22Rv1 (cell line): ENCODE results near the gene STAC3.

Experiments used
- H3K27ac ChIP-seq: fragments of 450-650 bp; 2 replicates; pipeline ENCODE4 v1.5.1; 2017
- ZFX ChIP-seq: fragments of 450-650 bp; IDR thresholded peaks from 2 replicates; pipeline ENCODE4 v1.6.1; 2017; ENCODE audit warnings: antibody characterized with exemption, borderline replicate concordance
- TF ChIP-seq, protein P1 (sequence below): fragments of 450-650 bp; IDR thresholded peaks from 2 replicates; pipeline ENCODE4 v1.5.1; 2017; ENCODE audit warnings: mild to moderate bottlenecking

Gene STAC3

DNA sequence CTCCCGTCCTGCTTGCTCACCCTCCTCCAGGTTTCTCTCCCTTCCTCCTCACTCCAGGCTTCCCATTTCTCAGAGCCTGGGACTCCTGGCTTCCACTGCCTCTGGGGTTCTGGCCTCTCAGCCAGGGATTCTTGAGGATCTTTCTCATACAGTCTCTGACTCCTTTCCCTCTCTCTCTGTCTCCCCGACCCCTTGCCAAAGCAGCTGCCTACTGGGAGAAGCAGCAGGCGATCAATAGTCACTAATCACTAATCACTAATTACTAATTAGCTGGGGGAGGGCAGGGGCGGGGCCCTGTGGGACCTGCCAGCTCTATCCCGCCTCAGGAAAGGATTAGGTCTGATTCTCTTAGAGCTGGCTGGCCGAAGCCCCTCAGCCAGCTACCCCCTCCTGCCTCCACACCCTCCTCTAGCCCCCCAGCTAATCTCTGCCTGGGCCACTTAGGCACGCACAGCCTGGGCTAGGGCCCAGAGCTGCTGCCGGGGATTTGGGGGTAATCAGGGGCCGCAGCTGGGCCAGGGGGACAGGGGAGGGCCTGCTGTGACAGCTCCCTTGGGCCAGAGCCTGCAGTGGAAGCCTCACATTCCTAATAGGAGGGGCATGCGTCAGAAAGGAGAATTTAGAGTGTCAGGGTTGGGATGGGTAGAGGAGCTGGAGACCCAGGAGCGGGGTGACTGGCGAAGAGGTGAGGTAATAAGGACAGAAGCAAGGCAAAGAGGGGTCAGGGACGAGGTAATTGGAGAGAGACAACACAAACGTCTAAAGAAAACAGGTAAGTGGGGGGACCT, 31.6 kb downstream of the STAC3 start:
- peak overlapping the region; percentile 70 for H3K27ac ChIP-seq
- no peak for TF ChIP-seq ZFX
- TF ChIP-seq, protein P1, sequence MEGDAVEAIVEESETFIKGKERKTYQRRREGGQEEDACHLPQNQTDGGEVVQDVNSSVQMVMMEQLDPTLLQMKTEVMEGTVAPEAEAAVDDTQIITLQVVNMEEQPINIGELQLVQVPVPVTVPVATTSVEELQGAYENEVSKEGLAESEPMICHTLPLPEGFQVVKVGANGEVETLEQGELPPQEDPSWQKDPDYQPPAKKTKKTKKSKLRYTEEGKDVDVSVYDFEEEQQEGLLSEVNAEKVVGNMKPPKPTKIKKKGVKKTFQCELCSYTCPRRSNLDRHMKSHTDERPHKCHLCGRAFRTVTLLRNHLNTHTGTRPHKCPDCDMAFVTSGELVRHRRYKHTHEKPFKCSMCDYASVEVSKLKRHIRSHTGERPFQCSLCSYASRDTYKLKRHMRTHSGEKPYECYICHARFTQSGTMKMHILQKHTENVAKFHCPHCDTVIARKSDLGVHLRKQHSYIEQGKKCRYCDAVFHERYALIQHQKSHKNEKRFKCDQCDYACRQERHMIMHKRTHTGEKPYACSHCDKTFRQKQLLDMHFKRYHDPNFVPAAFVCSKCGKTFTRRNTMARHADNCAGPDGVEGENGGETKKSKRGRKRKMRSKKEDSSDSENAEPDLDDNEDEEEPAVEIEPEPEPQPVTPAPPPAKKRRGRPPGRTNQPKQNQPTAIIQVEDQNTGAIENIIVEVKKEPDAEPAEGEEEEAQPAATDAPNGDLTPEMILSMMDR: no peak

DNA sequence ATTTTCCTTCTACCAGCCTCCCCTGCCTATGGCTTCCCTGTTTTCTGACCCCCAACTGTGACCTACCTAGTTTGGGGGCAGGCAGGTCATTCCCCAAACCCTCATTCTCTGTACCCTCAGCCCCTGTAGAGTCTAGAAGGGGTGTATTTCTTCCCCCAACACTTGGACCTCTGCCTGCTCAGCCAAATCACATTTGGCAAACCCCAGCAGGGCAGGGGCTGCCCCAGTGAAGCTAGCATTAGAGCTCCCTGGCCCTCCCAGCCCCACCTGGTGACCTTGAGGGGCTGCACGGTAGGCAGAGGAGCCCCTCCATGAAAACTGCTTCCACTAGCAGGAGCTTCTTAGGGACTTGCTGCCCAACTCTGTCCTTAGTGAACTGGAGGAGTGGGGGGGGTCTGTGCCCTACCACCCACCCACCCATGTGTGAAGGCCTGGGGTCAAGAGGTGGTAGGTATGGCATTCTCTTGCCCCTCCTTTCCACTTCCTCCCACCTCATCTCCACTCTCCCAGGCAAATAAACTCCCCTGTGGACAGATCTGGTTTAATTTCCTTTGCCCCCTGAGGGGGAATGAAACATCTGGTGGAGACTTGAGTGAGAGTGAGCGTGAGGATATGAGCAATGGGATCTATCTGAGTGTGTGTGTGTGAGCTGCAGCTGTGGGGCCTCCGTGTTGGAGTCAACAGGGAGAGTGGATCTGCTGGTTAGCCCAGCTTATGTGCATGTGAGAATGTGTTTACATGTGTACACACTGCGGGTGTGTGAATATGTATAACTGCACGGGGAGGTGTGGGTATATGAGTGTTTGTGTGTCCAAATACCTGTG, 32.7 kb downstream of the STAC3 start:
- TF ChIP-seq, protein P1: no peak
- TF ChIP-seq ZFX: no peak
- H3K27ac ChIP-seq: peak overlapping the region; percentile 70

DNA sequence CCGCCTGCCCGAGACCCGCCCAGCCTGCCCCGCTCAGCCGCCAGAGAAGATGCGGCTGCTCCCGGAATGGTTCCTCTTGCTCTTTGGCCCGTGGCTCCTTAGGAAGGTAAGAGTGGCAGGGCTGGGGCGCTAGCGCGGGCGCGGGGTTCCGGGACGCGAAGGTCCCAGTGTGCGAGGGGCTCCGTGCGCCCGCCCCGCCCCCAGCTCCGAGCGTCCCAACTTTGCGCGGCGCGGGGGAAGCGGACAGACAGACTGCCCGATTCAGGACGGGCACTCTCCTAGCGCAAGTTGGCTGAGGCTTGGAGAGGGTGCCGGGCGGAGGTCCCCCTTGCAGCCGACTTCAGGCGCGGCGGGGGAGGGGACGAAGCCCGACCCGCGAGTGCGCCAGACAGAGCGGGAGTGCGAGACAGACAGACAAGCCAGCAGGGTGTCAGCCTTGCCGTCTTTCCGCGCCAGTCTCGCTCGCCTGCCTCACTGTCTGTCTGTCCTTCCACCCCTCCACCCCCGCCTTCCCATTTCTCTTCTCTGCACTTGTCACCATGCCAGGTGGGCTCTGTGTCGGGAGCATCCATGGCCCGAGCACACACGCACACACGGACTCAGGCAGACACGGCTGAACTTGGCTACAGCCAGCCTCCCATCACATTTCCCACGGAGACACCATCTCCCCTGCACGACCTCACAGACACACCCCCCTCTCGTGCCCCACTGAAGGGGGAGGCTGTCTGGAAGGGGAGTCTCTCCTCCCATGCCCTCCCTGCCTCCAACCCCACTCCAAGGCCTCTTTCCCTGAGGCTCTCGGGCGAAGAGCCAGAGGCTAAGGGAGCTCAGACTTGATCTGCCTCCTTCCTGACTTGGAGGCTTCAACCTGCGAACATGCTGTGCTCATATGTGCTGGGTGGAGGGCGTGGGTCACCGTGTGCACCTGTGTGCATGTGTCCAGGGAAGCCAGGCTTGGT, 33.8 kb downstream of the STAC3 start:
- no peak for TF ChIP-seq ZFX
- TF ChIP-seq, protein P1: no peak
- H3K27ac ChIP-seq: peak overlapping the region; percentile 70

DNA sequence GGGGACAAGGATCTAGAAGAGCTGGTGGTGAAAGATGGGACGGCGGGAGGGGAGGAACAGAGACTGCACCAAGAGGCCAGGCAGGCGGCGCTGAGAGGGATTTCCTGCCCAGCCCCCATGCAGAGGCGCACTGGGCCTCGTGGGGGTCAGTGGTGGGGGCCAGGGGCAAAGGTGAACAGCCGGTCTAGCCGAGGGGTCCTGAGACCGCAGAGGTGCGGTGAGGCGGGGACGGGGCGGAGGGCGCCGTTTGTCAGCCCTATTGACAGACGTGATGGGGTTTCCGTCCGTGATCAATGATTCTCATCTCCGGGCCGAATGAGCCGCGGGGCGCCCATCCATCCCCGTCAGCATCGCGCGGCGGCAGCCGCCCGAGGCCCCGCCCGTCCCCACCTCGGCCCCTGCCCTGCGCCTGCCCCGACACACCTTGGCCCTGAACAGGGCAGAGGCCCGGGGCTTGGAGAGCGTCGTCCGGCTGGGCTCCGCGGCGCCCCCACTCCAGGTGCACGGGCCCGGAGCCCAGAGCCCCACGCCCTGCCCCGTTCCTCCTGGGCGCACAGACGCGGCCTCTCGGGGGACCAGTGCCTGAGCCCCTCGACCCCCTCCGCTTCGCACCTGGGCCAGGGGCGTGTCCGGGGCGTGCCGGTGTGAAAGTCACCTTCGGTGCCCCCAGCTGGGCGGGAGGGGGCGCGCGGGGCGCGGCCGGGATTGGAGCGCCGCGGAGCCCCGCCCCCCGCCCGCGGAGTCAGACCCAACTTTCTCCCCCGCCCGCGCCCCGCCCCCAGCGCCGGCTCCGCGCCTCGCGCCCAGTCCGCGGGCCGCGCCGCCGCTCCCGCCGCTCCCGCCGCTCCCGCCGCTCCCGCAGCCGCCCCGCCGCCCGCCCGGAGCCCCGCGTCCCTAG, 34.7 kb downstream of the STAC3 start, which contains the start of gene NXPH4:
Gene NXPH4 (plus strand): TSS at position 781 of the 898 bp plus-strand sequence. CDS start 176 bp downstream, outside the sequence.
- TF ChIP-seq, protein P1: peak; percentile 24; the same call in 1 of the 2 replicates
- no peak for TF ChIP-seq ZFX
- peak within 1 kb of the TSS; percentile 70 for H3K27ac ChIP-seq

DNA sequence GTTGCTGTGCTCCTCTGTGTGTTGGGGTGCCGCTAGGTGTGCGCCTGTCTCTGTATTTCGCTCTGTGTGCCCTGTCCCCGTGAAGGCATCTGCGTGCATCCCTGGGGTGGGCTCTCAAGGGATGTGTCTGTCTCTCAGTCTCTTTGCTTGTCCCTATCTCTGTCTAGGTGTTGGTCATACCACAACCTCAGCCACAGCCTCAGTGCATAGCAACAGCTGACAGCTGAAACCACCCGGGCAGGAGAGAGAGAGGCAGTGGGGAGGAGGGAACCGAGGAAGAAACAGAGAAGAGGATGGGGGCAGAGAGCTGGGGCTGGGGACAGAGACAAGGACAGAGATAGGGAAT, 35.3 kb downstream of the STAC3 start:
- no peak overlapping the region for H3K27ac ChIP-seq
- no peak for TF ChIP-seq ZFX
- TF ChIP-seq, protein P1: no peak

DNA sequence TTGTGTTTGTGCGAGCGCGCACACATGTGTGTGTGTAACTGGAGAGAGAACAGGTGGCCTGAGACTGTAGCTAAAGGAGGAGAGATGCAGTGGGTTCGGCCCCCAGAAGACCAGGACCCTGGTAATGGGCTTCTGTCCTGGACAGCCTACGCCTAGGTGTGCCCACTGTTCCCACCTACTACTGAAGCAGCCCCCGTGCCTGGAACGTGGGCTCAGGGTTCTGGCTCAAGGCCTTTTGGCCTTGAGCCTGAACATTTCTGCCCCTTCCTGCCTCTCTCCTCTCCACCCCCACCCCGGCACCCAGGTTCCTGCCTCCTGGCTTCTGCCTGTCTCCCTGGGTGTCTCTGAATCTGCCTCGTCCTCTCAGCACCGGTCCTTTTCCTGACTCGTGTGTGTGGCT, 35.9 kb downstream of the STAC3 start:
- H3K27ac ChIP-seq: no peak overlapping the region
- TF ChIP-seq ZFX: no peak
- TF ChIP-seq, protein P1: no peak
